NCI-H2196 treated with DMSO at 0.1 percent for 48 hours (cell line): ENCODE data around the gene SMG6.

Source experiments
- DNase-seq: peaks from one replicate; lab custom pipeline; 2025; ENCODE audit not compliant: unreplicated experiment; lab: John Stamatoyannopoulos, UW

SMG6 gene

GRCh38 chr17:2084036-2084765 lies 219.4 kb downstream of the SMG6 start:
- DNase-seq = no peak

- DNase-seq = no peak
Observed at GRCh38 chr17:2083613-2084035, 220.0 kb downstream of the SMG6 start.

GRCh38 chr17:2082003-2082781 lies 221.4 kb downstream of the SMG6 start:
- DNase-seq = no peak

GRCh38 chr17:2081564-2081963 lies 222.0 kb downstream of the SMG6 start:
- no peak for DNase-seq

GRCh38 chr17:2077040-2077439 lies 226.5 kb downstream of the SMG6 start:
- no peak for DNase-seq

- no peak for DNase-seq
Observed at GRCh38 chr17:2076087-2076984, 227.2 kb downstream of the SMG6 start.

- DNase-seq = no peak
Observed at GRCh38 chr17:2075336-2076086, 228.1 kb downstream of the SMG6 start.

- no peak for DNase-seq
Observed at GRCh38 chr17:2074919-2075318, 228.7 kb downstream of the SMG6 start.

- DNase-seq = no peak
Observed at GRCh38 chr17:2071455-2072281, 231.9 kb downstream of the SMG6 start.

- DNase-seq = no peak
Observed at GRCh38 chr17:2071024-2071385, 232.6 kb downstream of the SMG6 start.

- no peak for DNase-seq
Observed at GRCh38 chr17:2070241-2071023, 233.2 kb downstream of the SMG6 start.

GRCh38 chr17:2068519-2069051 lies 235.0 kb downstream of the SMG6 start:
- DNase-seq = no peak

GRCh38 chr17:2068031-2068518 lies 235.5 kb downstream of the SMG6 start:
- no peak for DNase-seq

GRCh38 chr17:2067608-2068024 lies 236.0 kb downstream of the SMG6 start:
- DNase-seq = no peak

GRCh38 chr17:2067048-2067561 lies 236.5 kb downstream of the SMG6 start:
- no peak for DNase-seq

- no peak for DNase-seq
Observed at GRCh38 chr17:2065949-2066400, 237.6 kb downstream of the SMG6 start.

- no peak for DNase-seq
Observed at GRCh38 chr17:2064980-2065785, 238.4 kb downstream of the SMG6 start.
